HuH-7.5 (cell line): ENCODE results near the gene ACACA.
"Not testable (repeated sequence)": the region's sequence is repeated elsewhere in the genome, so short reads cannot be mapped to it uniquely, and the experiment has no call there.

ENCODE experiments used
- DNase-seq: peaks from one replicate; pipeline ENCODE4 v3.0.0; 2011; ENCODE audit warnings: low spot score

The ACACA gene

DNA sequence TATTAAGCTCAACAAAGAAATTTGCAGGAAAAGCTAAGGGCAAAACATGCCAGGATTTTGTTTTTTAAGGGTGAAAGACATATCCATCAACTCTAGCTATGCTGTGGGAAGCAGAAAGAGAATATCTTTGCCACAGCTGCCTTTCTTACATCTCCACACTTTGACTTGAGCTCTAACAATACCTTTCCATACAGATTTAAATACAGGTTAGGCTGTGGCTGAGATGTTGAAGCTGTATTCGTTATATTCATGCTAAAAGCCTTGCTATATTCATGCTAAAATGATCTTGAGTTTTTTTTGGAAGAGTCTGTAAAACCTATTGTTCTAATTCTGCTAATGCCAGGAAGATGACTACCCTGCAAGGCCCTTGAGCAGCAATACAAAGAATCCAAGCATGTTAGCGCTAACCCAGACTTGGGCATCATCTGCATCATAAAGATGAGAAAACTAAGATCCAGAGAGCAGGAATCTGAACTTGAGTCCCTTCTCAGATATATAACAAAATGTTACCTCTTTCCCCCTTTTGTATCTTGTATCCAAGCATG, 235.7 kb downstream of the ACACA start:
- DNase-seq, result no peak

DNA sequence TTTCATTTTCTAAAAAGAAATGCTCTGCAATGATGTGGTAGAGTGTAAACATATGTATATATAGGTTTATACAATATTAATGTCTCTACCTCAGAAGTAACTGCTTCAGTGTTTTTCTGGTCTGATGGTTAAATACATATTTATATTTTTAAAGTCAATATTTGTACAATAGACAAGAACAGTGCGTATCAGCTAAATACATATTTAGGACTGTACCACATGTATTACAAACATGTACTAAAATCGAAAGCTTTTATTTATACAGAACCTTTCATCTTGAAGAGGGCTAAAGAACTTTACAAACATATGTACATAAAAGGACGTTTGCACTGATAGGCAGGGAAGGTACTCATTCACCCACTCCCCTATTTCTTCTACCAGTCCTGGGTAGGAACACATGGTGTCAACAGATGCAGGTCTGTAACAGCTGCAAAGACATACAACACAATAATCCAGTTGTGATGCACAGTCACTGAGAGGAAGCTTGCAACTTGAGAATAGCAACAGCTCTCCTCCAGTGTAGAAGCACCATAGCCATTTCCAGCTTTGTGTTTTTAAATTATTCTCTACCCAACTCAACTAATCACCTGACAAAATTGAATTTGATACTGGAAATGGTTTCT, 237.8 kb downstream of the ACACA start:
- DNase-seq, result no peak

GRCh38 chr17:37167756-37168155, 238.9 kb downstream of the ACACA start:
- DNase-seq, result no peak

DNA sequence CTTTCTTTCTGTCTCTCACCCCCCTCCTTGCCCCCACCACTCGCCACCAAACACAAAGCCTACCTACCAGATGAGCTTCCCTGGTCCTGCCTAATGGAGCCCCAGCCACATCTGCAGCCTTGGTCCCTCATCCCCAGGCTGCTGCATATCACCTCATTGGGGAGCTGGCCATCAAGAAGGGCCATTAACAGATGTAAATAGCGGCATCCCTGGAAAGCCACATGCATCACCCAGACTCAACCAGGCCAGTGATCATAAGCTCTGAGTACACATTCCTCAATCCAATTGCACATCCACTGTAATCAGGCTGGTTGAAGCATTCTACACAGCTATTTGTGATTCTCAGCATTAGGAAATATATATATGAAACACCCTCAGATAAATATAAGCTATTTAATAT, 242.6 kb downstream of the ACACA start:
- DNase-seq, result no peak

GRCh38 chr17:37162800-37163199, 243.8 kb downstream of the ACACA start:
- no peak for DNase-seq

GRCh38 chr17:37160944-37161343, 245.7 kb downstream of the ACACA start:
- no peak for DNase-seq

GRCh38 chr17:37158290-37158689, 248.3 kb downstream of the ACACA start:
- no peak for DNase-seq

DNA sequence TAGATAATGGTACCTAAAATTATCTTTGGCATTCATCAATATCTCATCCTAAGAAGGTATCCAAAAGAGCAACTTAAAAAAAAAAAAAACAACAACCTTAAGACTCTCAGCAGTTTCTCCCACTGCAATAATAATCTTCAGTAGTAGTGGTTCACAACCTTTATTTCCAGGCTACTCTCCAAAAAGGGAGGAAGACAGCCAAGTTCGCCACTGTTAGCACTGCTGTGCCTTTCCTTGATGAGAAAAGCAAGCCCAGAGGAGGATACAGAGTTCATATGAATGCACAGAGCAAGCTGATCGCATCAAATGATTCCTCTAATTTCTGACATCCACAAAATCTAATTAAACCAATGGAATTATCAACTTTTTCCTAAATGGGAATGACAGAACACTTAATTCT, 258.5 kb downstream of the ACACA start:
- DNase-seq, result no peak

DNA sequence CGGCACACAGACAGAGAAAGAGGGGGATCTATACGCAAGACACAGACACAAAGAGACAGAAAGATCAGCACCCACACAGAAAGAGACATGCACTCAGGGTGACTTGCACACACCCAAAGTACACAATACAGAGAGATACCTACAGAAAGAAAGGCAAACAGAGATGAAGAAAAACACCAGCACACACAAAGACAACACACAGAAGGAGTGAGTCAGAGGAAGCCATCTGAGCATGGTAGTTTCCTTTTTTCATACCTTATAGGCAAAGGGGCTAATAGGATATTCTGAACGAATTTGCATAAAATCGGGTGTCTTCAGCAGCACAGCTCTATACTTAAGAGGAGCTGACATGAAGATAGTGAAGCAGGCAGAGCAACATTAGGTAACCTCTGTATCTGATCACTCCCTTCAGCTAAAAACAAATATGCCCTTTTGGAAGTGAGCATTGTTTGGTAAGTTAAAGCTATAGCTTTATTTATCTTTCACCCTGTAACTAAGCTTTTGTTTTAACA, 259.3 kb downstream of the ACACA start:
- DNase-seq, result peak; percentile 10

- DNase-seq, result no peak
These were observed 260.3 kb downstream of the ACACA start for GRCh38 chr17:37146086-37147064.

DNA sequence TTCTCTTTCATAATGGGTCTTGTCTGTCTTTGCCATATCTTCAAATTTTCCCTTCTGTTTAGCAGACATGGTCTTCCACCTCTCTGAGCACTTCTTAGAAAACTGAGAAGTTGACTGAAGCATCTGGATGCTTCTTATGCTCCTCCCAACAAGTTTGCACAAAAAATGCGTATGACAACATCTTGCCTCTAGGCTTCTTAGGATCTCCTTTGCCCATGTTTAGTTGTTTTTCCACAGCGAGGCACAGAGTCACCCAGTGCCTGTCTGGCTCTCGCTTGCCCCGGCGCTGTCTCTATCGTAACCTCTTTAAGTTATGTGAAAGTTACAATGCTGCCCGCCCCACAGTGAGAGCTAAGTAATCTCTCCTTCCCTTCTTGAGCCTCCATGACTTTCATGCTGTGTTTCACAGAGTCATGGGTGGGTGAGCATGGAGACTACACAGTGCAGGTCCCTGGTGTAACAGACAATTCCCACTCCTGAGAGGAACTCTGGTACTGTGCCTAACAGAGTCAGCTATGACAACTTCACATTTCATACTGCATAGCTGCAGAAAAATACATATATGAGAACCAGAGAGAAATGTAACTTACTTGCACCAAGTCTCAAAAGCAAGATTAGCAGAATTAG, 262.4 kb downstream of the ACACA start:
- no peak for DNase-seq

- DNase-seq, result not testable (repeated sequence)
These were observed 263.1 kb downstream of the ACACA start for GRCh38 chr17:37143558-37143957.

DNA sequence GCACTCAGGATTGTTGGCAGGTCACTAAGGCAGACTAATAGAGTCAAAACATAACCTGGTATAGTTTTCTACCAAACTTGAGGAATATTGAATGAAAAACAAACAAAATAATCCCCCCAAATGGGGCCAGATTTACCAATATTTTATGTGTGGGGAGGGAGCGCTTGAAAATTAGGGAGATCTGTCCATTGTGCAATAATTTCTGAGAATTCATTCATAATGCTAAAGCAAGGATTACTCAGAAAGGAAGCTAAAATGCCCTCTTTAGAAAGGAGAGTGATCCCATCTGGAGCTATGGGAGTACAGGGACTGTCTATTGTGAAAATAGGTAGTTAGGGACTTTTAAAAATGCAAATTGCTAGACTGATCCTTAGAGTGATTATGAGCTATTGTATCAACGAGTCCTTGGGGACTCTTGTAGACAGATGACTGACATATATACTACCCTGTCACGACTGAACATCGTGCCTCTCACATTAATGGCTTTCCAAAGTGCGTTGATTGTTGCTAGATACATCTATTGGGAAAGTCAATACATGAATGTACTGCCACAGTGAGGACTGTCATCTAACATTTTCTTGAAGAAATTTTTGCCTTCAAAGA, 264.2 kb downstream of the ACACA start:
- DNase-seq, result no peak

DNA sequence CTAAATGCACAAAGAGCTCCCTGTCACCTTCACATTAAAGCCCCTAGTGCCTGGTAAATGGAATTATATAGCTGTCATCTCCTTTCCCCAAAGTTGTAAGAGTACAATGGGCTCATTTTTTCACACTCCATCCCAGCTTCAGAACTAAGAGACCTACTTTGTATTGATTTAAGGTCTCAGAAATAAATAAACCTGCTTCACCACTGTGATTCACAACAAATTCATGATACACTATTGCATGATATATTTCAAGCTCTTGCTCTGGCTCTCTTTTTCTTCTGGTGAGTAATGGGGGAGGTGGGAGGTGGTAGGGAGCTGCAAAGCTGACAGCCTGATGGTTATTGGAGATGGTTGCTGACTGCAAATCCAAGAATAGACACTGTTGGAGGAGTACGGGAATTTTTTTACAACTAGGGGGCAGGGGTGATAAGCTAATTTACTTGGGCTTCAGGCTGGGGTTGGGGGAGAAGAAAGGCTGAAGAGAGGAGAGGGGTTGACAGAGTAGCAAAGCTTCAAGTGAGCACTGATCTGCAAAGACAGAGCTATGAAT, 268.0 kb downstream of the ACACA start:
- DNase-seq, result no peak

DNA sequence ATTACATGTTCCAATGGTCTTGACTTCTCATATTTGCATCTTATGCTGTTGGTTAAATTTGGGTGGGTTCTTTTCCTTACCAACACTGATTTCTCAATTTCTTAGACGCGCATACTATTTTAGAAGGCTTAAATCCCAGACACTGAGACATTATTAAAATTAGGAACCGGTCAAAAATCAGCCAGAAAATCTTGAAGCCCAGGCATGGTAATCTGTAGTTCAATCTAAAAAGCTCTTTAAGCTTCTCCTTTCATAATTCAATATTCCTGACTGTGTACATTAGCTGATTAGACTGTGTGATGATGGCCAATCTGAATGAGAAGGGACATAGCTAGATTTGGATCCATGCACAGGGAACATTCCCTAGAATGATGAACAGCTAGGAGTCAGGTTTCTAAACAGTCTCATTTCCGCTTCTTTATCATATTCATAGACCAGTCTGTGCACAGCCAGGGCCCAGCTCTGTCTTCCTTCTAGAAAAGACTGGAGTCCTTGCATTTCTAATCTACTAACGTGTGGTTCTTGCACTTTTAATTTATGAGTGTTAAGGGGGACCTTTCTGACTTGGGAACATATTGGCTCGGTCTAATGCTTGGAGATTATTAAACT, 268.6 kb downstream of the ACACA start:
- no peak for DNase-seq

- DNase-seq, result no peak
These were observed 269.5 kb downstream of the ACACA start for GRCh38 chr17:37137070-37137610.

GRCh38 chr17:37135576-37135975, 271.1 kb downstream of the ACACA start:
- no peak for DNase-seq

DNA sequence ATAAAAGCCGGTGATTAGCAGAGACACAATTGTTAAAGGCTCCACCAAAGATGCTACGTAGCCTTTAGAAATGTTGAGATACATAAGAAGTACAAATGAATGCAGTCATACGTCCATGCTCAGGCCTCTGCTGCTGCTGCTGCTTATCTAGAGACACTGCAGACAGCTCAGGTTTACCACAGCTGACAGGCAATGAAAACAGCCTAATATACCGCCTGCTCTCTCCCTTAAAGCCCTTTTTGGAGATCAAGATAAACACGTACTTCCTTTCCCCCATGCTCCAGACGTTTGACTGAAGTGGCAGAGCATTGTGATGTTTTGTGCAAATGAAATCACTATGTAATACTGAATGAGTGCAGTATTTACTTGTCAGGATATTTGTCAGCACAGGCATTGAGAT, 272.6 kb downstream of the ACACA start:
- DNase-seq, result no peak

- DNase-seq, result no peak
These were observed 273.5 kb downstream of the ACACA start for GRCh38 chr17:37133136-37133535.

DNA sequence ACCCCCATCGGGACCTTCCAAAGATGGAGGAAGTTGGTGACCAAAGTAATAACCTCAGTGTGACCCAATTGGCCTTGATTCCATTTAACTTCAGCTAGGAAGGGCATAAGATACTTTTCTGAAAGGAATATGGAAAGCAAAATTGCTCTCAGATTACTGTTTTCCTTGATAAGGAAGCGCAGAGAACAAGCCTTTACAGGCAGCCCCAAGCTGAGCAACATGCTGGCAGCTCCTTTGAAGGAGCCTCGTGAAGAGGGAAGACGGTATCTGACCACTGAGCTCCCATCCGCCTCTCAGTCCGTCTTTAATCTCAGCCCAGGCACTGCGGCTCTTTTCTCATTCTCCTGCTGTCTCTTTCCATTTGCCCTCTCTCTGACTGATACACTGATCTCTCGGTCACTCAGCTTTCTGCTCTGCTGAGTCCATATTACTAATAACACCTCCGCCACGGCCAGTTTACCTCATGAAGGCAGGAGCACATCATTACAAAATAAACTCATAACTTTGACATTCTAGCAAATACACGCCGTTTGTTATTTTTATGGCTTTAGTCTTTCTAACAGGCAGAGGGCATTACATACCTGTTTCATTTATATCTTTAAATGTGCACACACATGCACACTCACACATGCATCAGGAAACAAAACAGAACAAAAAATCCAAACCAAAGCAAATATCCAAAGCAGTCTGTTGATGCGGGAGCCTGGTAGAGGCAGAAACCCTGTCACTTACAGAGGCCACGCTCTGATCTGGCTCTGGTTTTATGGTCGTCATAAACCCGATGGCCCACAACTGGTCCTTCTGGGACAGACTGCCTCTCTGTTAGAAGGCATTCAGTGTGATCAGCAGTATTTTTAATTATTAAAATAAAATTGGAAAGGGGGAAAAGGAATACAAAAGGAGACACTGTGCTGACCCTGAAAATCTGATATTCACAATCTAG, 274.7 kb downstream of the ACACA start:
- no peak for DNase-seq
